Coronary artery (tissue), 2 donors: ENCODE data around the gene ATP9B.
"Not testable (repeated sequence)": the region's sequence is repeated elsewhere in the genome, so short reads cannot be mapped to it uniquely, and the experiment has no call there.

ENCODE experiments used
- DNase-seq: peaks from one replicate; pipeline ENCODE4 v3.0.0-alpha.2; 2017; ENCODE audit warnings: low spot score
- H3K27ac ChIP-seq, 2 donors: fragments of 200-600 bp; sonication (generic); one replicate each; pipeline ENCODE4 v1.5.1; 2016 to 2019
- H3K4me3 ChIP-seq: fragments of 200-600 bp; sonication (generic); 2 replicates; pipeline ENCODE4 v1.5.1; 2016; ENCODE audit warnings: mild to moderate bottlenecking, moderate library complexity
- TF ChIP-seq, protein P1 (sequence below): fragments of 200-600 bp; sonication (generic); IDR thresholded peaks from one replicate; pipeline ENCODE4 v1.5.1; 2019; ENCODE audit warnings: antibody characterized with exemption

ATP9B gene

DNA sequence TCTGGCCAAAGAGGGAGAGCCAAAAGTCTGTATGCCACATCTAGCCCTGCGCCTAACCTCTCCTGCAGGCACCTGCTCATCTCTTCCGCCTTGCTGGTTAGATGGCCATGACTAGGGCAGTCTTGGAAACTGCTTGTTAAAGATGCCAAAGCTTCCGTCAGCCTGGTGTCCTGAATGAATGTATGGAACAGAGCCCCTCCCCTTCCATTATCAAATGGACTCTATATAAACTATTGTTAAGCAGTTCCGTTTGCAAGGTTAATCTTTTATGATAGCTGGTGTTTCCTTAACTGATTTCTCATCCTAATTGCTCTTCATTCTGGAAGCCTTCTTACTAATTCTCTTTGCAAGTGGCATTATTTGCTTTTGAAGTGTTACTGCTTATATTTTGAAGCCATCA lies 87.1 kb downstream of the ATP9B start:
- TF ChIP-seq, protein P1, sequence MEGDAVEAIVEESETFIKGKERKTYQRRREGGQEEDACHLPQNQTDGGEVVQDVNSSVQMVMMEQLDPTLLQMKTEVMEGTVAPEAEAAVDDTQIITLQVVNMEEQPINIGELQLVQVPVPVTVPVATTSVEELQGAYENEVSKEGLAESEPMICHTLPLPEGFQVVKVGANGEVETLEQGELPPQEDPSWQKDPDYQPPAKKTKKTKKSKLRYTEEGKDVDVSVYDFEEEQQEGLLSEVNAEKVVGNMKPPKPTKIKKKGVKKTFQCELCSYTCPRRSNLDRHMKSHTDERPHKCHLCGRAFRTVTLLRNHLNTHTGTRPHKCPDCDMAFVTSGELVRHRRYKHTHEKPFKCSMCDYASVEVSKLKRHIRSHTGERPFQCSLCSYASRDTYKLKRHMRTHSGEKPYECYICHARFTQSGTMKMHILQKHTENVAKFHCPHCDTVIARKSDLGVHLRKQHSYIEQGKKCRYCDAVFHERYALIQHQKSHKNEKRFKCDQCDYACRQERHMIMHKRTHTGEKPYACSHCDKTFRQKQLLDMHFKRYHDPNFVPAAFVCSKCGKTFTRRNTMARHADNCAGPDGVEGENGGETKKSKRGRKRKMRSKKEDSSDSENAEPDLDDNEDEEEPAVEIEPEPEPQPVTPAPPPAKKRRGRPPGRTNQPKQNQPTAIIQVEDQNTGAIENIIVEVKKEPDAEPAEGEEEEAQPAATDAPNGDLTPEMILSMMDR: no peak
- Histone ChIP-seq H3K4me3 (no peak overlapping the region), H3K27ac (no peak overlapping the region)
- no peak for DNase-seq

DNA sequence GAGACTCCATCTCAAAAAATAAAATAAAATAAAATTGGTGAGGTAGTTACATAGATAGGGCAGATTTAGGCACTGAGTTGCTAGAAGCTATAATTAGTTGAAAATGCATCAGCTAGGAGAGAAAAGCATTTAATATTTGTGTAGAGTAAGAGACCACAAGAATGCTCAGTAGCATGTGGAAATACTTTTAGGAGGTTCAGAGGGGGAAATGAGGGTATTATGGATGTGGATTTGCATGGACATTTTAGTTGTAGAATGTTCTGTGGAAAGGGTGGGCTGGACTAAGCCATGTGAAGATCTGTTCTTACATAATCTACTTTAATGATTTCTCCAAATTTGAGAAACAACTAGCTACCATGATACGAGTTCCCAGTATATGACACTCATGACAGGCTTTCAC lies 95.5 kb downstream of the ATP9B start:
- Histone ChIP-seq H3K27ac (no peak overlapping the region), H3K4me3 (no peak overlapping the region)
- TF ChIP-seq, protein P1: no peak
- DNase-seq: no peak

DNA sequence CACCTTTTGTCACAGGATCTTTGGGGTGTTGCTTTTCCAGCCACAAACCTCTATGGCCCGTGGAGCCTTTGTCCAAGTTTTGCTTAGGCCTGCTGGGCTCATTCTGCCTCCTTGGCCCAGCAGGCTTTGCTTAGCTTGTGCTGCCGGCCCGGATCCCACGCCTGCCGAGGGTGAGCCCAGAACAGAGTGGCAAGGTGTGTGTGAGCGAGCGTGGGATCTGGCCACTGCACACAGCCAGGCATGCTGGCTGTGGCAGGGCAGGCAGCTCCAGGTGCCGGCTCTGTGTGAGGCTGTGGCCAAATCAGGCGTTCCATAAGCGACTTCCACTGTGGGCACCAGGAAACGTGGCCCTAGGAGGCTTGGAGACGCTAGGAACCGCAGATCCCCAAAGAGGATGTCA lies 97.5 kb downstream of the ATP9B start:
- no peak overlapping the region for H3K27ac ChIP-seq
- TF ChIP-seq, protein P1: no peak
- H3K4me3 ChIP-seq: no peak overlapping the region
- no peak for DNase-seq

- TF ChIP-seq, protein P1: no peak
- Histone ChIP-seq H3K4me3 (no peak overlapping the region), H3K27ac (no peak overlapping the region)
- DNase-seq: no peak
Observed at GRCh38 chr18:79167526-79168190, 98.5 kb downstream of the ATP9B start.

DNA sequence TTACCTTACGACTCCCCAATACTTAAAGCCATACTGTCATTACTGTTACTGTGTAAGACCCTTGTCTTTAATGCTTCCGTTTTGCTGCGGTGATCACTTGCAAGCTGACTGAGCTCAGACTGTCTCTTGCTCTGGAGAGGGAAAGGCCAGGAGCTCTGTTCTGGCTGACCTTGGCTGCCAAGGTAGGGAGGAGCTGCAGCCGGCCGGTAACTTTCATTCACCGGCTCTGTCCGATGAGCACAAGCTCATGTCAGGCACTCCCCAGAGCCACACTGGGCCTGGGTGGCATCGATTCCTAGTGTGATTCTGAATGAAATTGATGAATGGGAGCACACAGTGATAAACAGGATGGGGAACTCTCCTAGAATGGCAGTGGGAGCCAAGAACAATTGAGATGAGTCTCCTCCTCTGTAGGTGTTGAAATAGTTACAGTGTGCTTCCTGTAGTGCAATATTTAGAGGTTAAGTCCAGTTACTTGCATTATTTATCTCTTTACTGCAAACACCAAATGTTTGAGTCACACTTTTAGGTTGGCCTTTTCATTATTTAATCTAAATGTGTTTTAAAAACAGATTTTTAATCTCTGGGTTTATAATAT lies 100.9 kb downstream of the ATP9B start:
- no peak overlapping the region for H3K27ac ChIP-seq
- no peak overlapping the region for H3K4me3 ChIP-seq
- TF ChIP-seq, protein P1: no peak
- no peak for DNase-seq

DNA sequence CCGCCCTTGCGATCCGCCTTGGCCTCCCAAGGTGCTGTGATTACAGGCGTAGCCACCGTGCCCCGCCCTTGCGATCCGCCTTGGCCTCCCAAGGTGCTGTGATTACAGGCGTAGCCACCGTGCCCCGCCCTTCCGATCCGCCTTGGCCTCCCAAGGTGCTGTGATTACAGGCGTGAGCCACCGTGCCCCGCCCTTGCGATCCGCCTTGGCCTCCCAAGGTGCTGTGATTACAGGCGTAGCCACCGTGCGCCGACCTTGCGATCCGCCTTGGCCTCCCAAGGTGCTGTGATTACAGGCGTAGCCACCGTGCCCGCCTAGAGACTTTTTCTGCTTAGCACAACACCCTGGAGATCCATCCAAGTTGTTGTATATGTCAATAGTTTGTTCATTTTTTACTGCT lies 103.1 kb downstream of the ATP9B start:
- not testable (repeated sequence) for H3K27ac ChIP-seq, DNase-seq, H3K4me3 ChIP-seq

DNA sequence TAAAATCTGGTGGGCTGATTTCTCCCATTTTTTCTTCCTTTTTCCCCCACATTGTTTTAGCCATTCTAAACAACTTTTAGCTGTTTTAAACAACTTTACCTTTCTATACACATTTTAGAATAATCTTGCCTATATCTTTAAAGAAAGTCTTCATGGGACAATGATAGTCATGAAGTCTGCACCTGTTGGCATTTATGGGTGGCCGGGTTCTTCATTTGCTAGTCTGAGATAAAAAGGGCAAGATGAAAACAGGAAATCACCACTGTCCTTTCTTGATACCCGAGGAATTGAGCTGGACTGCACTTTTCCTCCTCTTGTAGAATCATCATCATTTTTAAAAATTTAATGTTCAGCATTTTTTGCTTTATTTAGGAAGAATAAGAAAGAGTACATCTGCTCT lies 104.5 kb downstream of the ATP9B start:
- TF ChIP-seq, protein P1: no peak
- Histone ChIP-seq H3K27ac (no peak overlapping the region), H3K4me3 (no peak overlapping the region)
- no peak for DNase-seq
